Left cardiac atrium (tissue), 4 donors: ENCODE results near the gene PAX5. TPM values are rescaled to one million over a fixed set of nuclear protein-coding genes. Genes with fewer than 3 reads are reported as not detected.

Experiments
- ATAC-seq, 2 donors: fragments of 200-7000 bp; cut with Tn5 transposase; one replicate each; pipeline ENCODE4 v1.9.1; 2020; ENCODE audit warnings: mild to moderate bottlenecking in 2 of 2, moderate library complexity in 2 of 2
- DNase-seq: peaks from one replicate; pipeline ENCODE4 v3.0.0-alpha.2; 2020
- intact Hi-C, 2 donors: fragments of 100-400 bp; cut with DNase I; formaldehyde crosslinking; loops; one replicate each; pipeline versions ENCODE4 v1.14.1 to v1.15.1; 2022 to 2023
- total RNA-seq, 2 donors: library from RNA; stranded (reverse); fragmentation: NEBNext Ultra II Directional; extraction: Animal tissue kit (Norgen Biotek cat#: 25700); gene quantifications; one replicate each; pipeline ENCODE4 v1.2.1, GENCODE V29; 2021
- donor health status: DM: no; HTN: yes; CAD: no.
- donor health status: DM: no; HTN: yes; CAD: no; lungs with severe emphysema.
- donor health status: DM: yes; HTN: yes; CAD: no.
- donor health status: Dilated cardiomyopathy.

PAX5 gene
- total RNA-seq, 2 donors from 2014 or later = 0.09 to 0.10 TPM

DNA sequence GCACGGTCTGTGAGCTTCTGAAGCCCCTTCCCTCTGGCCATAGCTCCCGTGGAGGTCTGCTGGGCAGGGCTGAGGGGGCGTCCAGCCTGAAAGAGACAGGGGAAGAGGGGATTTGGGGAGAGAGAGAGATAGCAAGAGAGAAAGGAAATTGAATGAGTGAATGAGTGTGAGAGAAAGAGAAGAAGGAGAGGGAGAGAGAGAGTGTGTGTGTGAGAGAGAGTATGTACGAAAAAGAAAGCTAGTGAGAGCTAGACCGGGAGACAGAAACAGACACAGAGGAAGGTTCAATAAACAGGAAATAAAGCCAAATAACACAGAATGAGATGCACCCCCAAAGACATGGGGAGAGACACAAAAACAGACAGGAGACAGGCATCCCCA is 37.4 kb downstream of the PAX5 start:
- intact Hi-C loops = loop anchor here in 1 of 2 donors (10.0 kb wide), 1 partner anchor 268 kb away; no protein-coding TSS in a partner anchor

DNA sequence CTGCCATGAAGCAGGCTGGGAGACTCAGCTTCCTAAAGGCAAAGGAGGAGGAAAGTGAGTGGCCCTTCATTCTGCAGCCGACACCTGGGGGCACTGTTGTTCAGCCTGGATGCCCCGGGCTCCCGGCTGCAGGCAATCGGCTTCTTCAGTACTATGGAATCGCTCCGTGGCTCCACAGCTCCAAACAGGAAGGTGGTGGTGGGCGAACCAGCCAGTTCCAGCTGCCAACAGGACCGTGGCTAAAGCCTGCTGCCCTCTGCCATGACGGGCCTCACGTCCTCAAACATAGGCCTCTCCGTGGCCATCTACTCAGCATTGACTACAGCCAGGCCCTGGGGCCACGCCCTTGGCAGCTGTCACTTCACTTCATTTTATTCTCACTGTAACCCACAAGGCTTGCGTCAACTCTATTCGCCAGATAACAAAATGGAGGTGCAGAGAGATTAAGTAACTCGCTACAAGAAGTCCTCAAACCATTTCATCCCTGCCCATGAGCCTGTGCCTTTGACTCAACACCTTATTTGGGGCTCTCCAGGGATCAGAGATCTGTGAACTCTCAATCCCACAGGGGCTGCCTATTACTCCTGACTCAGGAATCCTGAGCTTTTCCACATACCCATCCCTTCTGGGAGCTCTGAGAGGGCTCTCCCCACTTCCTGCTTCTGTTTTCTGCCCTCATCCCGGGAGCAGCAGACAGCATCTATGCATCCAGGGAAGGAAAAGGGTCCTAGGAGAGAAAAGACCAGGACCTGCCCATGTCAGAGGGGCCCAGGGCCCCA is 38.0 kb downstream of the PAX5 start:
- peak; percentile 47 for DNase-seq
- intact Hi-C loops = loop anchor here in 1 of 2 donors (10.0 kb wide), 1 partner anchor 269 kb away; no protein-coding TSS in a partner anchor

More for the DNA sequence above, 37.4 kb downstream of the PAX5 start:
- no peak for ATAC-seq
- no peak for DNase-seq

DNA sequence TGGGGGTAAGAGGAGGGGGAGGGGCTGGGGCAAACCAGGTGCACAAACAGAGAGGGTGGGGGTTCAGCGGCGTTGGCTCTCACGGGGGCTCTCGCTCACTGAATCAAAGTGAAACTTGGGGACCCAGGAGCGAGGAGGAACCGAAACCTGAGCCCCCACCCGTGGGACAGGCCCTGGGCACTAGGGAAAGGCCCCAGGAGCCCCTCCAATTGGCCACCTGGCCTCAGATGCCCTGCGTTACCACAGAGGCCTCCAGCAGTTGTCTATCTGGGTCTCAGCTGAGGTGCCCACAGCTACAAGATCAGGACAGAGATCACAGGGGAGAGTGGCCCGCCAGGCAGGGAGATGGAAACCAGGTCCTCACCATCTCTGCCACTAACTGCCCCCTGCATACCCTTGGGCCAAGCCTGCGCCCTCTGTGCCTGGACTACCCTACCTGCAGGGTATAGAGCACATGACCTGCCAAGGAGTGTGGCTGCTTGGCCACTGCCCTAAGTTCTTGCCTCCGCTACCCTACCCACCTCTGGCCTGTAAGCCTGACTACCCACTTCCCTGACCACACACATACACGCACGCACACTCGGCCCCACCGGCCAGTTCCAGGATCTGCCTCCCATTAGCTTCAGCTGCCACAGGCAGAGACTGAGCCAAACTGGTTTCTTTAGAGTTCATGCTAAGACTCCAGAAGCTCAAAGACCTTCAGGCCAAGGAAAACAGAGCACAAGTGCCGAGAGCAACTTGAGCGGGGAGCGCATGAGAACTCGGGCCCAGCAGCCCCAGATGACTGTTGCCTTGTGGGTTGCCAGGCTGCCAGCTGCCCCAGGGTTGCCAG is 39.9 kb downstream of the PAX5 start:
- no peak for DNase-seq
- intact Hi-C loops = loop anchor here in 1 of 2 donors (10.0 kb wide), 1 partner anchor 271 kb away; no protein-coding TSS in a partner anchor
- peak in 1 of 2 donors; percentile 7 for ATAC-seq

More for the DNA sequence above, 38.0 kb downstream of the PAX5 start:
- peak; percentile 42 to 80 for ATAC-seq

DNA sequence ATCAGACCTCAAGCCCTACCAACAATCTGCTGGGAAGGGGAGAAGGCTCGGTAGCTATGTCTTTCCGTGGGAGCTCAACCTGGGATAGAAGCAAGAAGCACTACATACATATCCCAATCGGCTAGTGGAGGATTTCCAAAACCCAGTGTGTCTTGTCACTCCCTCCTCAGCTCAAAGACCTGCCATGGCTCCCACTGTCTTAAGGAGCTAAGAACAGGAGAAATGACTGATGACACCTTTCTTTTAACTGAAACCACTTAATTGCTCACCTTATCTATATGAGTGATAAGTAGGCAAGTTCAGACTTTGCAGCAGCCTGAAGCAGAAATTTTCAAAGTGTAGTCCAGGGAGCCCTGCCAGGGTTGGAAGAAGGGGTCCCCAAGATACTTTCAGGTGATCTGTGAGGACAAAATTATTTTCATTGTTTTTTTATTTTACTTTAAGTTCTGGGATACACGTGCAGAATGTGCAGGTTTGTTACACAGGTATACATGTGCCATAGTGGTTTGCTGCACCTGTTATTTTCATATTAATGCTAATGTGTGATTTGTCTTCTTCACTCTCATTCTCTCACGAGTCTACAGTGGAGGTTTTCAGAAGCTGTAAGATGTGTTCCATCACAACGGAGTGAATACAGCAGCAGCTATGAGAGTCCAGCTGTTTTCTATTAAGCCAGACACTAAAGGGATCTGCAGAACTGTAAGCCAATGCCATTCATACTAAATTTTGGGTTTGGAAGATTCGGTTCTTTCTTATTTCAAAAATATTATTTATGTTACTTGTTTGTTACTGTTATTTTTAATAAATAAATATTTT is 41.4 kb downstream of the PAX5 start:
- intact Hi-C loops = loop anchor here in 1 of 2 donors (10.0 kb wide), 1 partner anchor 272 kb away; no protein-coding TSS in a partner anchor
- ATAC-seq = no peak
- no peak for DNase-seq

DNA sequence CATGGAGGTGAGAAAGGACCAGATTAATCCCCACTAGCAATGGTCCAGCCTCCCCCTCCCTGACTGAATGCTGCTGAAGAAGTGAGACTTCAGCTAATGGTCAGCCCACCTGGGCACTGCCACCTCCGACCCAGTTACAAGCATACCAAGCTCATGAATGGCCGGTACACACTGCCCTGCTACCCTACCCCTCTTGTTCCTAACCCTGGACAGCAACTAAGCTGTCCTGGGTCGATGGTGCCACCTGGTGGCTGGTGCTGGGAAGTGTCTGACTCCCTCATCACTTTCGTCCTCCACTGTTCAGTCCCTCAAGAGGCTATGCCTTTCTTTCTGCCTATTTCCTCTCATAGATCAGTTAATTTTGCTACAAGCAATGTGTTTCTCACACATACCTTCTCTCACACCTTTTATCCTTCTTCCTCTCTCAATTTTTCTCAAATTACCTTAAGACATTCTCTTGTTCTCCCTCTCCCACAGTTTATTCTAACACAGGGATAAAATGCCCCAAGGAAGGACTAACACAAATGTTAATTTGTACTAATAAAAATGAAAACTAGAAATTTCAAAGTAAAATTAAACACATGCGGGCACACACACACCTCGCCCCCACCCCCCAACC is 42.4 kb downstream of the PAX5 start:
- ATAC-seq (no peak), DNase-seq (no peak)
- intact Hi-C loops = loop anchor here in 1 of 2 donors (10.0 kb wide), 1 partner anchor 273 kb away; no protein-coding TSS in a partner anchor

DNA sequence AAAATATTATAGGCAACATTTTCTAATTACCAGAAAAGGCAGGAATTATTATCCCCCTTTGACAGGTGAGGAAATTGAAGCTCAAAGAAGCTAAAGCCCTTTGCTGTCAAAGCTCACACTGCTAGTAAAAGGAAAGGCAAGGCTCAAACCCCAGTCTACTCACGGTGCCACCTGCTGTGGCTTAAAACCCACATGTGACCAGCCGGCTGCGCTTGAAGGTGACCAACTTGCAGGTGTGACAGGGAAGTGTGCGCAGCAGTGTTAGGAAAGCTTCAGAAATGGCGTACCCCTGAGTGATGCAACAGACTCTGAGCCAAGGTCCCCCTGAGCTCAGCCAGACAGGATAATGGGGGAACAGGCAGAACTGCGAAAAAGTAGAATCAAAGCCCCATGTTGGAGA is 45.2 kb downstream of the PAX5 start:
- DNase-seq = no peak
- ATAC-seq = no peak
- intact Hi-C loops = no loop called here

DNA sequence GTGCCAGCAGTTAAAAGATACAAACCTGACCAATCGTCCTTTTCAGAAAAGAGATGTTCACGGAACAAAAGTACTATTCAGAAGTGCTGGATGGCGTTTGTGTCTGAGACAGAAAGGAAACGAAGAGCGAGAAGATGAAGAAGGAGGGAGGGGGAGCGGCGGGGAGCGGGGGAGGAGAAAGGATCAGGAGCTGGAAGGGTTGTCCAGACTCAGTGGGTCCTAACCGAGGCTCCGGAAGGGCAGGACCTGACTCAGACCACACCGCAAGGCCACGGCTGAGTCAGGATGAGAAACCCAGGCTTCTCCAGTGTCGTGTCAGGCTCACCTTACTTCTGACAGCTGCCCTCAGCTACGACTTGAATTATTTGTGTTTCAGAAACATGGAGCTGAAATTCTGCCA is 46.2 kb downstream of the PAX5 start:
- DNase-seq (no peak), ATAC-seq (no peak)
- intact Hi-C loops = no loop called here

DNA sequence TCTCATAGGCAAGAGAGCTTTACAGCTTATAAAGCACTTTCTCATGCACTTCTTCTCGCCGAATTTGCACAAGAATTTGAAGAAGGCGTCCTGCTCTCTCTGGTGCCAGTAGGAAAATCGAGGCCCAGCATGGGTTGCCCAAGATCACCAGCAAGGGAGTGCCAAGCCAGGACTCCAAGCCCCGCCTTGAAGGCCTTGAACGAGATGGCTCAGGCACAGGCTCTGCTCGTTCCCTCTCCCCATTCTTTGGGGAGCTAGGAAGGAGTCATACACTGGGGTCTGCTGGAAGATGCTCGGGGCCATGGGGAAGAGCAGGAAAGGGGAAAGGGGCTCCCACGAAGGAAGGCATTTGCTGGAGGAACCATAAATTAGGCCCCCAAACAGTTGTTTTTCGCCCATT is 46.7 kb downstream of the PAX5 start:
- ATAC-seq = no peak
- DNase-seq = no peak

DNA sequence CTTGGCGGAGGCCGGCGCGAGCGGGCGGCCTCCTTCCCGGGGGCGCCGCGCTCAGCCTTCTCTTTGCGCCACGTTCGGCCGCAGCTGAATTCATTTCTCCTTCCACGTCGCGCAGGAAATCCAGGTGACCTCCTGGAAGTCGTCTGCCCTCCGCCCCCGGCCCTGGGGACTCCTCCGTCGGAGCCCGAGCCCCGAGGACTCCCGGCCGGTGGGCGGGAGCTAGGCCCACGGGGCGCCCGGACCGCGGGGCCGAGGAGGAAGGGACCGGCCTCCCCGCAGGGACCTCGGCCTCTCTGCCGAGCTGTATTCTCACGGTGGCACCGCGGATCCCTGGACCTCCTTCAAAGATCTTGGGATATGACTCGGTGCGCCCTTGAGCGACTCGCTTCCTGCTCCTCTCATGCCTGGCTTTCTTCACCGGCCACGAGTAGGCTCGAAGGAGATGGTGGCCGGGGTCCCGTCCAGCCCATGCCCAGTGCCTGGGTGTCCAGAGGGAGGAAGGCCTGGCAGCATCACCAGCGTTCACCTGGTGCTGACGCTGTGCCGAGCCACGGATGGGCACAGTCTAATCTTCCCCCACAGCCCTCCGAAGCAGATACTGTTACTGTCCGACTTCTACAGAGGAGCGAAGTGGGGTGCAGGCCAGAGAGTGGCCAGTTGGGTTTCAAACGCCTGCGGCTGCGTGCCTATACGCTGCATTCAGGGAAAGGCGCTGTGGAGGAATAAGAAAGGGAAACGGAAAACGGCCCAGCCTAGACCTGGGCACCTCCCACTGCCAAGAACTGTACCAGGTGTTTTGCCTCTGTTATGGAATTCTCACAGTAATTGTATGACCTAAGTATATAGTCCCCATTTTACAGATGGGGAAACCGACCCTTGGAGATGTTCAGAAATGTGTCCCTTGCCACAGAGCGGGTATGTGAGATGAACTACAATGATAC is 47.3 kb downstream of the PAX5 start:
- no peak for DNase-seq
- no peak for ATAC-seq
- intact Hi-C loops = no loop called here

More for the DNA sequence above, 46.7 kb downstream of the PAX5 start:
- intact Hi-C loops = no loop called here

DNA sequence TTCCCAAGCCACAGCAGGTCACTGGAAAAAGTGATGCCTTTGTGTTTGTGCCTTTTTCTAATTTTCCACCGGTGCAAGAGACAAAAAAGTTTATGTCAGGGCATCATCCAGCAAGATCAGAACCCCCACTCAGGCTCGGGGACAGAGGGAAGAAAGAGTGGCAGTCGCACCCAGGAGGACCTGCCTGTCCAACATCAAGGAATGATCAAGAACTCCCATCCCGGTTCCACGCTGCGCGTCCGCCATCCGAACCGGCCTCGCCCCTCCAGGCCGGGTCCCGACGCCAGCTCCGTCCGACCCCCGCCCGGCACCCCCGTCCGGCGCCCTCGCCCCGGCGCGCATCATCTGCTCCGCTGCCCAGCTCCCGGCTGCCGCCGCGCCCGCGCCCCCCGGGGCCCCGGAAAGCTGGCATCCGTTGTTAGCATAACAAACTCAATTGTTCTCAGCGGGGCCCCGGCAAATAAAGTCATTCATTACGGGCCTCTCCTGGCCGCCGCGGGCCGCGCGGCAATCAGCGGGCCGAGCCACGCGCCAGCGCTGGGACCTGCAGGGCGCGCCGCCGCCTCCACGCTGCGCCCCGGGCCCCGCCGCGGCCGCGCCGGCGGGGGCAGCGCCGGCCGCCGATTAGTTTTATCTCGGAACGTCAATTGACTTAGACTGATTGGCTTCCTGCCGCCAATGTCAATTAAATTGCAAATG is 48.1 kb downstream of the PAX5 start:
- DNase-seq (no peak), ATAC-seq (no peak)
- intact Hi-C loops = no loop called here

DNA sequence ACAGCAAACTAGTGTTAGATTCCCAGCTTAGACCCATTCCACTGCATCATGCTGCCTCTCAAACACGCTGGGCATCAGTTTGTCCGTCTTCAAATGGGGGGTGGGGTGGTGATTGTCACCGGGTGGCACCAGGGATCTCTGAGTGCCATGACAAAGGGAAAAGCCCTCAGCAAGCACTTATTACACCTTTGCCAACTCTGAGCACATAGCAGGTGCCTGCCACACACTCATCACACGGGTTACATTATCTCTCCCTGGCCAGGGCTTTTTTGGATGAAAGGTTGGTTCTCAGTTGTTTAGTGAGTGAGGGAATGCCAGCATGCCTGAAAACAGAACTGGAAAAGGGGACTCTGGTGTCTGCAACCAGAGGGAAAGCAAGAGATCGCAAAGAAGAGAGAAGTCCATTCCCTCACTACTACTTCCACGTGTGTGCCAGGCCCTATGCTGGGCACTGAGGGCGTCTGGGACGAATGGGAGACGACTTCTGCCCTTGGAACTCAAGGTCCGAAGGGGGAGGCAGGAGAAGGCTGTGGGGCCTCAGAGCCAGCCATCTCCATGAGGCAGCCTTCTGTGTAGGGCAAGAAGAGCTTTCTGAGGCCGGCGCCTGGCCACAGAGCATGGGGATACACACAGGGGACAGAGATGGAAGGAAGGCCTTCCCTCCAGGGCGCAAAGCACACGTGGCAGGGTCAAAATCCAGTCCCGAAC is 48.9 kb downstream of the PAX5 start:
- intact Hi-C loops = no loop called here
- DNase-seq = no peak
- ATAC-seq = no peak

DNA sequence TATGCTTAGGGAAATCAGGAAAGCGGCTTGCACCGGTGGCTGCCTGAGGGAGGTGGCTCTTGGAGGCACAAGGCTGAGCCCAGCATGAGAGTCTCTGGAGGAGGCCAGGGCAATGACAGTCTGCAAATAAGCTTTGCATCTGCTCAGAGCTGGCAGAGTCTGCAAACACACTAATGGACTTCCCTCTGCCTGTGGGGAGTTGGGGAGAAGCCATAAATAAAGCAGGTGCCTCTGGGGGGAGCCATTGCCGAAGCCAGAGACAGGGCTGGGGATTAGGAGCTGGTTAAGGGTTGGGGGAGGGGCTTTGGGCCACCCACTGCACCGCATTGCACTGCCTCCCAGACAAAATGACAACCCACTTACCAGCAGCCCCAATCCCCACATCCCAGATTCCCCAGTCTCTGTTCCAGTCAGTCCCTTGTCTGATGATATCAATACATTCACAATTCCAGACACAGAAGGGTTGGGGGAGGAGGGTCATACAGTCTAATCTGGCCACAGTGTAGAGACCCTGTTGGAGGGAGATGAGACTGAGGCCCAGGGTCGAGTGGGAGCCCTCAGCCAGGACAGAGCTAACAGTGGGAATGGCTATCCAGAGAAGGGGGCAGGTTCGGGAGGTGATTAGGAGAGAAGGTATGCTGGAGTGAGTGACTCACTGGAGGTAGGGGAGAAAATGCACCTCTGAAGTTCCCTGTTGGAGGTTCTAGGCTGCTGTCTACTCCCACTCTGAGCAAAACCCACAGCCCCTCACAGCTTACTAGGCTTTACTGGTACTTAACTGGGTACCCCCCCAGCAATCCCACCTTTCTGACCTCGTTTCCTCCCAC is 53.7 kb downstream of the PAX5 start:
- ATAC-seq (no peak), DNase-seq (no peak)
- intact Hi-C loops = no loop called here

DNA sequence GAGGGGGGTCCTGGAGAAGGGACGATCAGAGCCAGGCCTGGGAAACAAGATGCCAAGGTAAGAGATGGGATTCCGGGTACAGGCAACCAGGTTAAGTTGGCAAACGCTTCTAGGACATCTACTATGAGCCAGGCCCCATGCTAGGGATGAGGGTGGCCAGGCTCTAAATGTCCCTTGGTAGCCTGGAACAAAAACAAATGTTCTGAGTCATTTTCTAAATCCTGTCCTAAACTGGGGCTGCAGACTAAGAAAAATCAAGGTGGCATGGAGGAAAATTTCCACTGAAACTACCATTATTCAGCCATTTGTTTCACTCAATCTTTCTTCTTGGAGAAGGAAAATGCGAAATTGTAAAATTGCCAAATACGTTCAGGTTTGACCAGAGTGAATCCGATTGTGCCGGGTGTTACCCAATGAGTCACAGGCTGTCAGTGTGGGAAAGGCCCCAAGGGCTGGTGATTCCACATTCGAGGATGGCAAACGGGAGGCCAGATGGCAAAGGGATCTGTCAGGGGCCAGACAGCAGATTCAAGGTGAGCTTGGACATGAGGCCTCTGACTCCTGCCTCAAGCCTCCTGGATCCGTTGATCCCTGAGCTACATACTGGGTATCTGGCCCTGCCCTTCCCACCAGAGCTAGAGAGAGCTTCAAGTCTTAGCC is 57.6 kb downstream of the PAX5 start:
- ATAC-seq (no peak), DNase-seq (no peak)
- intact Hi-C loops = no loop called here

DNA sequence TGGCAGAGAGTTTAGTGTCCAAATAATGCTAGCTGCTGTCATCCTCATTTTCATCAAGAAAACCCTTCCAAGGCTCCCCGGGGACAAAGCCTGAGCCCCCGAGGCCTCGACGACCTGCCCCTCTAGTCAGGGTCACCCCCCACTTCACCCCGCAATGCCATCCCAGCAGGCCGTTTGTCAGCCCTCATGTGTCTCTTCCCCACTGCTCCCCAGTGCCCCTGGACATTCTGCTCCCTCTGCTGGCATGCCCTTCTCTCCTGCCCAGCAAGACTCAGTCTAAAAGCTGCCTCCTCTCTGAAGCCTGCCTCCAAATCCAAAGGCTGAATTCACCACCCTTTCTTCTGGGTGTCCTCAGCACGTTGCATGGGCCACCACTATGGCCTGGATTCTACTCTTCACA is 59.3 kb downstream of the PAX5 start:
- no peak for ATAC-seq
- DNase-seq = no peak
- intact Hi-C loops = no loop called here

DNA sequence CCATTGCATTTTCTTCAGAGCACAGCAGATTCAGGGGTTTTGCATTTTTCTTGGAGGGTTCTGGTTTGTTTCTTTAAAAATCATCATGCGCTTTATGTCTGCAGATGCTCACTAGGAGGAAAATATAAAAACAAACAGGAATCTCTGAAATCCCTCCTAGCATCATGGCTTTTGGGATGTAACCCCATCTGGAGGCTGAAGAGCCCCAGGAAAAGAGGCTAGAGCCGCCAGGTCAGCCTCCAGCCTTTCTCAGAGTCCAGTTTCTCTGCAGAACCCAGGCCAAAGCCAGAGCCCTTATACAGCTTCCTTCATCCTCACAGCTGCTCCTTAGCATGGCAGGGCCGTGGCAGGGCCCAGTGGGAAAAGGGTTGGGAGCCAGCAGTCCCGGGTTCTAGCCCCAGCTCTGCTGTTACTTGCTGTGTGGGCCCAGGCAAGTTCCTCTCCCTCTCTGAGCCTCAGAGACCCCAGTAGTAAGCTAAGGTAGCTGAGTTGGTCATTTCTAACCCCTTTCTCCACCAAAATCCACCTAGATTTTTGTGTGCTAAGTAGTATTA is 62.1 kb downstream of the PAX5 start:
- intact Hi-C loops = no loop called here
- DNase-seq (no peak), ATAC-seq (no peak)
